HG03460 (cell line): ENCODE data around the gene ENOX2.

Experiments
- ATAC-seq: cut with Tn5 transposase; IDR thresholded peaks from one replicate; pipeline ENCODE4 v1.9.1; 2021; ENCODE audit not compliant: unreplicated experiment

ENOX2 gene

GRCh38 chrX:130884627-130885026, 18.4 kb downstream of the ENOX2 start:
- ATAC-seq = no peak

- no peak for ATAC-seq
These were observed 23.1 kb downstream of the ENOX2 start for GRCh38 chrX:130879869-130880268.

GRCh38 chrX:130878350-130879341, 24.4 kb downstream of the ENOX2 start:
- ATAC-seq = no peak

DNA sequence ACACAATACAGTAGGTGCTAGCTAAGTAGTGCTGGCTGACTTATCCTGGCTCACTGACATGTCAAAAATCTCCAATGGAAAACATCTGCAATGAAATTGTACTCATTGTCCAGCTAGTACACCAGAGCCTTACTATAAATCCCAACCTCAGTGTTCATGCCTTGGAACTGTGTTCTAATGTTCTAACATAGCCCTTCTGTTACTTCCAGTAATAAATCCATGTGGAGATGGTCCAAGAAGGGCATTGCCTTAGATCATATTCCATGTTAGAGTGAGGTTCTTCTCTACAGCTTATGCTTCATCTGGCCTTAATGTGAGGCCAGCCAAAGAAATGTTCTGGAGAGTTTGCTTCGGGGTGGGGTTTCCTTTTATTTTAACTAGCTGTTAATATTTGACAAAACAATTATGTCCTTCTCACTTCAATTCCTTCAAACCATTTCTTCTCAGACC, 25.1 kb downstream of the ENOX2 start:
- no peak for ATAC-seq

DNA sequence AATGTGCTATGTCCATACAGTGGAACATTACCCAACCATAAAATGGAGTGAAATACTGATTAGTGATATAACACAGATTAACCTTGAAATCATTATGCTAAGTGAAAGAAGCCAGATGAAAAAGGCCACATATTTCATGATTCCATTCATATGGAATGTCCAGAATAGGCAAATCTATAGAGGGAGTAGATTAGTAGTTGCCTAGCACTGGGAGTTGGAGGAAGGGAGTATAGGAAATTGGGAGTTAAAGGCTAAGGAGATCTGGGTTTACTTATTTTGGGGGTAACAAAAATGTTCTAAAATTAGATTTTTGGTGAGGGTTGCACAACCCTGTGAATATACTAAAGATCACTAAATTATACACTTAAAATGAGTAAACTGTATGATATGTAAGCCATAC, 26.8 kb downstream of the ENOX2 start:
- no peak for ATAC-seq

DNA sequence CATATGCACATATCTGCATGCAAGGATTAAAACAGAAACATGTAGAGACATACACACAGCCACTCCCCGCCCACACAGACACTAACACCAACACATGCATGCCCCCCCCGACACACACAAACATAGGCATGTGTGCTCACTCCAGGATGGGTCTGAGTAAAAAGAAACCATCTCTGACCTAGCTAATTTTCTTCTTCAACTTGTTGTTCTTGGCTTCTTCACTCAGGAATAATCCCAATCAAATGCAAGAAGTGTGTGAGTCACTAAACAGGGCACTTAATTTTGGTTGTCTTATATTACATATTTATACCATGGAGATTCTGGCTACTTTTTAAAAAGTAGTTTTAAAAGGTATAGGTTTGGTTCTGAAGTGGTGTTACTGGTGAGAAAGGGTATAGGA, 28.3 kb downstream of the ENOX2 start:
- ATAC-seq = no peak

DNA sequence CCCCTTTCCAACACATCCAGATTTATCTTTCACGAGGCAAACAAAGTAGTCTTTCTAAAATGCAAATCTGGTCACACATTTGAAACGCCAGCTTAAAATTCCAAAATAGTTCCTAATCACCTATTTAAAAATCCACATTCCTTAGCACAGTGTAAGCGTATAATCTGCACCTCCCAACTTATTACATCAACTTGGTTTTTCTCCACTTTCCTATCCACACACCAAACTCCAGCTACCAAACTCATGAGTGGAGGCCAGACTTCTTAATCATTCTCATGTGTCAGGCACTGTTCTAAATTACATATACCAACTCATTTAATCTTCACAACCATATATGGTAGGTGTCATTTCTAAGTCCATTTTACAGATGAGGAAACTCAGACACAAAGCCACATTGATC, 33.8 kb downstream of the ENOX2 start:
- no peak for ATAC-seq

- no peak for ATAC-seq
These were observed 41.5 kb downstream of the ENOX2 start for GRCh38 chrX:130861462-130861861.

- ATAC-seq = peak; percentile 97
These were observed 45.8 kb downstream of the ENOX2 start for GRCh38 chrX:130857207-130857606.

DNA sequence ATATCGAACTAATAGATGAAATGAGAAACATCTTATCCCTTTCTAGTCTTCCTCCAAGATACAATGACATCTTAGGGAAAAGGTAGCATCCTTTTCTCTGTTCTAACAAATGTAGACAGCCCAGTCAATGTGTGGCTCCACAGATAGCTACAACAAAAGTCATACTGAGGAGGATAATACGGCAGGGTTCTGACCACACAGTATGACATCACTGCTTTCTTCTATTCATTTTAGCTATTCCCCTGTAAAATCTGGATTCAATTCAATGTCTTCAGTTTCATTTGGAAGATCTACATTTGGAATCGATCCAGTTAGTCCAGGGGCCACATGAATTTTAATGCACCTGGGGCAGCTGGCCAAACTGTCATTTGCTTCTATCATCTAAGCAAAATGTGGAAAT, 51.4 kb downstream of the ENOX2 start:
- no peak for ATAC-seq

GRCh38 chrX:130848763-130849162, 54.2 kb downstream of the ENOX2 start:
- peak; percentile 68 for ATAC-seq

GRCh38 chrX:130846746-130847145, 56.3 kb downstream of the ENOX2 start:
- ATAC-seq = no peak

DNA sequence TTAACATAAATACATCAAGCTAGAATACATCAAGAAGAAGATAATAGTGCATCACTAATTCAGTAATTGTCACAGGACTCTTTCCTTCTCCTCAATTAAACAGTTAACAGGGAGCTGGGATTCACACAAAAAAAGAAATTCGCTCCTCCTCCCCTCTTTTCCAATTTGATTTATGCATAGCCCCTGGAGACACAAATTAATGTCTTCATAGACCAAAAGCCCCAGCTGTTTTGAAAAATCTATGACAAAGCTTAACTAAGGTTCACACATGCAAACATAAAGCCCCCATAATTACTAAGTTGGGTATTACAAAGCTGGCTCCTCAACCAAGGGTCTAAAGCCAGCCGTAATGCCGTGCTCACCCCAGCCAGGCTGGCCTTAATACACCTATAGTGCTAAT, 61.2 kb downstream of the ENOX2 start:
- ATAC-seq = no peak

DNA sequence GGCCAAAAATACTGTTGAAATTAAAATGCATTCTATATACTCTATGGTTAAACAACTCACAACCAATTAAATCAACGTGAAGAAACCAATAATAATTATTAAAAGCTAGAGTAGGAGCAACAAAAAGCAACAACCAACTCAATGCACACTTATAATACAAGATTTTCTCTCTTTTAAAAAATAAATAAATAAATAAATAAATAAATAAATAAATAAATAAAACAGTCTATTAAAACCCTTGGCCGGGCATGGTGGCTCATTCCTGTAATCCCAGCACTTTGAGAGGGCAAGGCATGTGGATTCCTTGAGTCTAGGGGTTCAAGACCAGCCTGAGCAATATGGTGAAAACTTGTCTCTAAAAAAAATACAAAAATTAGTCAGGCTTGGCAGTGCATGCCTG, 62.7 kb downstream of the ENOX2 start:
- ATAC-seq = no peak

- no peak for ATAC-seq
These were observed 66.6 kb downstream of the ENOX2 start for GRCh38 chrX:130836447-130836846.

DNA sequence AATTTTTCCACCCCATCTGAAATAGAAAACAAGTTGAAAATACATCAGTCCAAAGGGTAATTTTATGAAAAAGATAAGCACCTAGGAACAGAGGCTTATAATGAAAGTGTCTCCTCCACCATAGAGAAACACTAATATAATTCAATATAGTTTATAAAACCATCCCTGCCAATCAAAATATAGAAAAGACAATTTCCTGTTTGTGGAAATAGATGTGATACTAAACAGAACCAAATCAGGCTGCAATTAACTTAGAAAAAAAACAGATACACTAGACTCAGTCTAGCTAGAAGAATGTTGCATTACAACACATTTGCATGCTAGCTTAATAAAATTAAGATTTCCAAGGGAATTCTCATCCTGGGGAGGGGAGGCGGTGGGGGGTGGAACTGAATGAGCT, 68.2 kb downstream of the ENOX2 start:
- no peak for ATAC-seq

DNA sequence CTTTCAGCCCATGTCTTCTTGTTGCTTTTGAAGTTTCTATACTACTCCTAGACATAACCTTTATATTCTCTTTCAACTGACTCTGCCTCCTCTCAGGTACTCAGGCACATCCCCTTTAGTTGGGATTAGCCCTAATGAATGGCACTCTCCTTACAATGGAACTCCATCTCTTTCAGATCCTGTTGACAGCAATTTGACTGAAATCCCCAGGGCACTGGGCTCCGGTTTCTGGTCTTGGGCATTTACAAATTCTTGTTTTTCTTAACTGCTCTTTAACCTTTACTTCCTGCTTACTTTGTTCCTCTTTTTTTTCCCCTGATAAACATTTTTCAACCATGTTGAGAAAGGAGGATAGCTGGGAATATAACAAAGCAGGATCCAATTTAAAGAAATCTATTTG, 68.9 kb downstream of the ENOX2 start:
- ATAC-seq = no peak

DNA sequence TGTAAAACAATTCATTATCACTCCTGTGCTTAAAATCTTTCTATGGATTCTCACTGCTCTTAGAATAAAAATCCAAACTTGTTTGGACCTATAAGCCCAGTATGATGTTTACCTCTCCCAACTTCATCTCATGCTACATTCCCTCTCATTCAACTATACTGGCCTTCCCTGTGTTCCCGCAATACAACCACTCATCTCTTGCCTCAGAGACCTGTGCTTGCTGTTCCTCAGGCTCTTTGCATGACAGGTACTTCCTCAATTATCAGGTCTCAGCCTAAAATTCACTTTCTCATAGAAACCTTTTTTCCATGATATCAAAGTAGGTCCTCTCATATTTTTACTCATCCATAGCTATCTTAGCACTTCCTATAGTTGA, 71.7 kb downstream of the ENOX2 start:
- ATAC-seq = no peak

DNA sequence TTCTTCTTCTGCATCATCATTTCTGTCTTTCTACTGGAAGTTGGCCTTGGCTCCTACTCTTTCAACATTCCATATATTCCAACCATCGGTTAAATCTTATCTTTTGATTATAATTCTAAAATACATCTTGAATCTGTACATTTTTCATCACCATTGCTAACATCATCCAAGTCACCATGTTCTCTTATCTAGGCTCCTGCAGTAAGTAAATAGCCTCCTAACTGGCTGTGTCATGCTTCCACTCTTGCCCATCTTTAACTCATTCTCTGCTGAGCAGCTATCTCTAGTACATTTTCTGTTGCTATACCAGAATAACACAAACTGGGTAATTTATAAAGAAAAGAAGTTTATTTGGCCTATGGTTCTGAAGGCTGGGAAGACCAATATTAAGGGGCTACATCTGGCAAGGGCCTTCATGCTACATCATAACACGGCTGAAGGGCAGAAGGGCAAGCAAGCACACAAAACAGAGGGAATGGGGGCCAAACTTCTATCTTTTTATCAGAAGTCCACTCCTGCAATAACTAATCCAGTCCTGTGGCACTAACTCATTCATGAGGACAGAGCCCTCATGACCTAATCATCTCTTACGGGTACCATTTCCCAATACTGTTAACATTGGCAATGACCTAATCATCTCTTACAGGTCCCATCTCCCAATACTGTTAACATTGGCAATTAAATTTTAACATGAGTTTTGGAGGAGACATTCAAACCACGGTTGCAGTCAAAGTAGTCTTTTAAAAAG, 72.2 kb downstream of the ENOX2 start:
- no peak for ATAC-seq

- no peak for ATAC-seq
These were observed 73.2 kb downstream of the ENOX2 start for GRCh38 chrX:130829526-130830515.

DNA sequence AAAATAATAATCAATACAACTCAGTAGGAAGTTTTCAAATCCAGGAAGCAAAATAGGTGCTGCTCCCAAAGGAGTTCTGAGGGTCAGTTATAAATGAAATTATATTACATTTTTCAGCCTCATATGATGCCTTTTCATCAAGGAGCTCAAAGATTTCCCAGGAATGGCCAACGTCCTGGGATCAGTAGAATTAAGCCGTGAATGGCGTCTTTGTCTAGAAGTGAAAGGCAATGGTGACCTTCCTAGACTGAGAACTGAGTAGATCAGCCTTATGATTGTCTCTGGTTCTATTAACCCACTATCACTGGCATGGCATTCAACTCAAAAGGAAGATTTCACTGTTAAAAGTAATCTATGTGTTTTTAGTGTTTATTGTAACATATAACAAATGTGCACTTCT, 74.4 kb downstream of the ENOX2 start:
- ATAC-seq = no peak
